Spinal cord (tissue), 10 donors: ENCODE measurements around the gene GOPC. TPM values are rescaled to one million over a fixed set of nuclear protein-coding genes. Genes with fewer than 3 reads are reported as not detected.
A peak's percentile ranks its signal among the peaks of the same experiment; 100 is the strongest.

ENCODE experiments used
- DNase-seq, 6 donors: peaks; one replicate each; pipeline versions ENCODE4 v3.0.0 to v3.0.0-alpha.2; 2013 to 2015; ENCODE audit warnings: low spot score in 6 of 6, low read depth in 4 of 6
- H3K27ac ChIP-seq: one replicate; pipeline ENCODE4 v1.5.1; 2013; ENCODE audit warnings: low read depth, low read length, control low read depth
- H3K27me3 ChIP-seq: one replicate; pipeline ENCODE4 v1.6.1; 2013; ENCODE audit warnings: low read length; ENCODE audit not compliant: control insufficient read depth, insufficient read depth
- H3K36me3 ChIP-seq: one replicate; pipeline ENCODE4 v1.6.1; 2013; ENCODE audit warnings: low read length; ENCODE audit not compliant: control insufficient read depth, insufficient read depth
- H3K4me1 ChIP-seq: one replicate; pipeline ENCODE4 v1.6.1; 2013; ENCODE audit warnings: low read length; ENCODE audit not compliant: control insufficient read depth, insufficient read depth
- H3K4me3 ChIP-seq: one replicate; pipeline ENCODE4 v1.5.1; 2013; ENCODE audit warnings: low read depth, low read length, control low read depth
- H3K9me3 ChIP-seq: one replicate; pipeline ENCODE4 v1.6.1; 2013; ENCODE audit warnings: low read length; ENCODE audit not compliant: control insufficient read depth, insufficient read depth
- WGBS: methylation state at CpG from one replicate; pipeline ENCODE4 v1.1.5; 2013; ENCODE audit warnings: missing lambda C conversion rate; ENCODE audit not compliant: insufficient coverage; 5-methylcytosine and 5-hydroxymethylcytosine counted together
- polyA plus RNA-seq, 2 donors: library from polyadenylated mRNA; unstranded; fragments of 120-200 nt; gene quantifications; one replicate each; pipeline ENCODE4 v1.2.1, GENCODE V29; 2013; ENCODE audit not compliant: insufficient read length in 2 of 2
- total RNA-seq, 2 donors: library from RNA; depleted of rRNA in 1 of 2; stranded (reverse); fragments of 120-200 nt in 1 of 2; fragments of >200 nt in 1 of 2; gene quantifications; one replicate each; pipeline versions ENCODE4 v1.2.3 to v1.2.4, GENCODE V29; 2013 to 2014
- donor health status: healthy.

The GOPC gene
- total and polyA plus RNA-seq, 4 donors, result 32.1 to 56.6 (median 47.7) TPM

DNA sequence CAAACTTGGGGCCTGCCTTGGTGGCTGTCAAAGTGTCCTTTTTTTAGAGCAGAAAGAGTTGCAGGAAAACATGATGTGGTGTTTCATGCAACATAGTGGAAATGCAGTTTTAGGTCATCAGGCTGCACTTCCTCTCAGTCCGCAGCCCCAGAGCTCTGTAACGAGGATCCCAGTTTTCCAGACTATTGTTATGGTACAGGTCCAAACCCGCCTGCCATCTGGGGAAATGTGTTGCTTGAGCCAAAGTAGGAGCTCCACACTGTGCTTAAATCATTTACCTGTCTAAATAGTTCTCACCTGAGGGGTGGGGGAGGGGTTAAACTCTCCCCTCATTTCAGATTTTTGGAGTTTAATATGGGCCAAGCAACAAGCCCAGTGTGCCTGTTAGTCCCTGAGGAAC lies 59.8 kb downstream of the GOPC start:
- Histone ChIP-seq H3K9me3 (no peaks in the 10 kb centered on the region), H3K4me3 (no peak overlapping the region), H3K36me3 (no peaks in the 10 kb centered on the region), H3K27me3 (no peaks in the 10 kb centered on the region), H3K27ac (no peak overlapping the region), H3K4me1 (peaks cover 2% of the 10 kb centered on the region)
- DNase-seq, result no peak
- WGBS, result 100% methylated on average over 1 of the region's 3 CpGs

DNA sequence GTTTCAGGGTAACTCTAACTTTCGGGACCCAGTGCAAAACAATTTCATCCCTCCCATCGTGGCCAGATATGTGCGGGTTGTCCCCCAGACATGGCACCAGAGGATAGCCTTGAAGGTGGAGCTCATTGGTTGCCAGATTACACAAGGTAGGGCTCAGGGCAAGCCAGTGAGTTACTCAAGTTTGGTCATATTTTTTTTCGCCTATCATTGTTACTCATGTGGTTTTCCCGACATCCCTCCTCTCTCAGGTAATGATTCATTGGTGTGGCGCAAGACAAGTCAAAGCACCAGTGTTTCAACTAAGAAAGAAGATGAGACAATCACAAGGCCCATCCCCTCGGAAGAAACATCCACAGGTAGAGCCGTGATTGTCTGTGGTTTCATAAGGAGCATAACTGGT lies 61.6 kb downstream of the GOPC start:
- H3K27ac ChIP-seq, result no peak overlapping the region
- 100% methylated on average over 3 of the region's 8 CpGs for WGBS
- no peaks in the 10 kb centered on the region for H3K9me3 ChIP-seq
- DNase-seq, result no peak
- H3K36me3 ChIP-seq, result no peaks in the 10 kb centered on the region
- H3K27me3 ChIP-seq, result no peaks in the 10 kb centered on the region
- no peaks in the 10 kb centered on the region for H3K4me1 ChIP-seq
- H3K4me3 ChIP-seq, result no peak overlapping the region

DNA sequence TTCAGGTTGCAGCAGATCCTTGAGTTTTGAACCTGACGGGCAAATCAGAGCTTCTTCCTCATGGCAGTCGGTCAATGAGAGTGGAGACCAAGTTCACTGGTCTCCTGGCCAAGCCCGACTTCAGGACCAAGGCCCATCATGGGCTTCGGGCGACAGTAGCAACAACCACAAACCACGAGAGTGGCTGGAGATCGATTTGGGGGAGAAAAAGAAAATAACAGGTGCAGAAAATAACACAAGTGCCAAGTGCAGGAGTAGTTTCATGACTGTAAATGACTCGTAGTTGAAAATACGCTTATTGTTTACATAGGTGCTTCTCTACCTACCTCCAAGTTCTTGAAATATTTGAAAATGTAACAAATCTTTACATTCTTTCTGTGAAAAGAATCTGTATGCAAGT lies 63.7 kb downstream of the GOPC start:
- DNase-seq, result no peak
- no peaks in the 10 kb centered on the region for H3K4me1 ChIP-seq
- H3K27me3 ChIP-seq, result no peaks in the 10 kb centered on the region
- WGBS, result 96% methylated on average over 7 of the region's 9 CpGs
- H3K9me3 ChIP-seq, result no peaks in the 10 kb centered on the region
- no peak overlapping the region for H3K27ac ChIP-seq
- no peak overlapping the region for H3K4me3 ChIP-seq
- H3K36me3 ChIP-seq, result no peaks in the 10 kb centered on the region

DNA sequence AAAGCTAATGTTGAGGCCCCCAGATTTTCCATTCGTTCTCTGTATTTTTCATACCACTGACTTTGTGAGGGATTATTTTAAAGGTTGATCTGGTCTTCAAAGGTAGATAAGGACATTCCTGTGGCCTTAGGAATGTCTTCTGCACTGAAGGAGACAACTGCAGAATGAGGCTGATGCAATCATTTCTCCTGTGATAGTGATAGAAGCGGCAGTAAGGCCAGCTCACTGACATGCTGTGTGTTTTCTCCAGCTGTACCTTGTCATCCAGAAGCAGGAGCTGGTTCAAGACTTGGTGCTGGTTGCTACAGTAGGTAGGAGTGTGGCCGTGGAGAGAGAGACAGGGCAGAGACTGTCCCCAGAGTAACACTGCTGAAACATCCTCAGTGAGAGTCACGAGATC lies 66.0 kb downstream of the GOPC start:
- no peak overlapping the region for H3K27ac ChIP-seq
- H3K36me3 ChIP-seq, result no peaks in the 10 kb centered on the region
- no peaks in the 10 kb centered on the region for H3K27me3 ChIP-seq
- H3K4me1 ChIP-seq, result peaks cover 2% of the 10 kb centered on the region
- no peak for DNase-seq
- 76% methylated on average over 2 of the region's 4 CpGs for WGBS
- no peaks in the 10 kb centered on the region for H3K9me3 ChIP-seq
- H3K4me3 ChIP-seq, result no peak overlapping the region

DNA sequence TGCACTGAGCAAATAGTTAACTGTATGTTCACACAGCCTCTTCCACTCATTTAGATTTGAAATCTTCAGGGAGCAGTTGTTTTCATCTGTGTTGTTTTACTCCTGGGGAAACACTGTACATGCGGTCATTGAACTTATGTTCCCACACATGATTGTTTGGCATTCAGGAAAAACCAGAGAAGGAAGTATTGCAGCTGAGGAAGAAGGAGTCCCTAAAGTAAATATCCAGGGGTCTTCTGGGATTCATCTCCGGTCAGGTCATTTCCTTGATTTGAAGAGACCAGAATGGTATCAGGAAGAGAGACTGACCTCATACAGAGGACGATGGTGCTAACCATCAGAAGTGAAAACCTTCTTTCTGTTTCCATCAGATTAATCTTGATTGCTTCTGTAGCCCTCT lies 67.3 kb downstream of the GOPC start:
- peak in 1 of 6 donors; percentile 44 for DNase-seq
- Histone ChIP-seq H3K4me3 (no peak overlapping the region), H3K27me3 (no peaks in the 10 kb centered on the region), H3K36me3 (no peaks in the 10 kb centered on the region), H3K9me3 (no peaks in the 10 kb centered on the region), H3K4me1 (peaks cover 4% of the 10 kb centered on the region), H3K27ac (no peak overlapping the region)
- 100% methylated on average over 1 of the region's 3 CpGs for WGBS

DNA sequence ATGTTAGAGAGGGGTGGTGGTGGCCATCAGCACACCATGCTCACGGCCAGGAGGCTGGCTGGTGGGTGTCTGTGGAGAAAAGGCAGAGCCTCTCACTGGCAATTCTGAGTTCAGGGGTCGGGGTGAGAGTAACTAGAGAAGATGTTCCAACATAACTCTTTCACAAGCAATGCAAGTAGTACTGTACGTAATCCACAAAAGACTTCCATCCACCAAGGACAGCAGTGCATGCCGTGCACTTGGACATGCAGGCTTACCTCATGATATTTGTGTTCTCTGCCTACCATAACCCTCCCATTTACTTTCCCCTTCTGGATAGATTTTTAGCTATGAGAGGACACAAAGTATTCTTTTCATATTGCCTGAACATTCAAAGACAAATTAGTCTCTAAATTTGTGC lies 68.5 kb downstream of the GOPC start:
- Histone ChIP-seq H3K9me3 (no peaks in the 10 kb centered on the region), H3K4me1 (peaks cover 4% of the 10 kb centered on the region), H3K27me3 (no peaks in the 10 kb centered on the region), H3K36me3 (no peaks in the 10 kb centered on the region), H3K27ac (no peak overlapping the region), H3K4me3 (no peak overlapping the region)
- WGBS, result 100% methylated on average over 2 of the region's 4 CpGs
- no peak for DNase-seq

DNA sequence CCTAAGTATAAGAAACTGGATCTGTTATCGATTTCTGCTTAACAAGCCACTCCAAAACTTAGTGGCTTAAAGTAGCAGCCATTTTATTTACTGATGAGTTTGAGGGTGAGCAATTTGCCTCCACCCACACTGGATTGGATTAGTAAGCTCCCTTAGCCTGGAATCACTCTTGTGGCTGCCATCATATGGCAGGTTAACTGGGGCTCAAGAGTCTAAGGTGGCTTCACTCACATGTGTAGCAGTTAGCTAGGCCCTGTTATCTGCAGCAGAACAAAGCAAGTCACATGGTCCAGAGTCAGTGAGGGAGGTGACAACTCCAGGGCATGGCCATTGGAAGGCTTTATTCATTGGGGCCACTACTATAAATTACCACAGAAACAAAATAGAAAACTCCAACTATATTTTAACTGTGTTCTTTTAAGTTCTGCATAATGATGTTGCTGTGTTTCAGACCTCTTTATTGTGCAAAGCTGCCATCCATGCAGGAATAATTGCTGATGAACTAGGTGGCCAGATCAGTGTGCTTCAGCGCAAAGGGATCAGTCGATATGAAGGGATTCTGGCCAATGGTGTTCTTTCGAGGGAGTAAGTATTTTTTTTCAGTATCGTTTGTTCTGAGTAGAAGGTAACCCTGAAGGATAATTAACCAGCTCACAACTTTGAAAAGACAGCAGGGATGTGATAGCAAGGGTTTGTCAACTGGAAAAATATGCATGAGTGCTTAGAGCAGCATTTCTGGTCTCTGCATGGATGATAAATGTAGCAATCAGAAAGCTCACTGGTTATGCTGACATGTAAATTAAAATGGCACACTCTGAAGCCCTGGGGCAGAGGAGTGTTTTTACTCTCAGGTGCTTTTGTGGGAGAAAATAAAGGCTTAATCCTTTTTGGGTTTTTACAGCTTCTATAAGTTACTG lies 70.2 kb downstream of the GOPC start:
- Histone ChIP-seq H3K27ac (no peak overlapping the region), H3K36me3 (no peaks in the 10 kb centered on the region), H3K9me3 (no peaks in the 10 kb centered on the region), H3K27me3 (no peaks in the 10 kb centered on the region), H3K4me1 (peaks cover 4% of the 10 kb centered on the region), H3K4me3 (no peak overlapping the region)
- 85% methylated on average over 4 of the region's 5 CpGs for WGBS
- peak in 1 of 6 donors; percentile 52 for DNase-seq

DNA sequence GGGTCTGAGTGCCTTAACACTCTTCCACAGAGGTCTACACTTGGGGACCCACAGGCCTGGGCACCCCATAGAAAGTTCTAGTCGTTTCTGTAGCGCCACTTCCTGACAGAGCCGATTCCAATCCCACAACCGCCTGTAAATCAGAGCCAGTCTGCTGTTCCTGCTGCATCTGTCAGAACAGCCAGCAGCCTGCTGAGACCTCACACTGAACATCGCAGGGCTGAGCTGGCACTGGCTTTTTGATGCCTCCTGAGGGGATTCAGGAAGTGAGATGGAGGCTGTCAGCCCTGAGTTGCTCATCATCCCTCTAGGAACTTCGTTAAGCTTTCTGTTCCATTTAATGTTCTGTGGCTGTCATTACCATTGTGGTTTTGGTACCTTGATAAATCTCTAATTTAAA lies 71.0 kb downstream of the GOPC start:
- Histone ChIP-seq H3K4me1 (peaks cover 4% of the 10 kb centered on the region), H3K27me3 (no peaks in the 10 kb centered on the region), H3K4me3 (no peak overlapping the region), H3K9me3 (no peaks in the 10 kb centered on the region), H3K27ac (no peak overlapping the region), H3K36me3 (no peaks in the 10 kb centered on the region)
- WGBS, result 38% methylated on average over 3 of the region's 6 CpGs
- DNase-seq, result peak in 2 of 6 donors; percentile 26 to 80

DNA sequence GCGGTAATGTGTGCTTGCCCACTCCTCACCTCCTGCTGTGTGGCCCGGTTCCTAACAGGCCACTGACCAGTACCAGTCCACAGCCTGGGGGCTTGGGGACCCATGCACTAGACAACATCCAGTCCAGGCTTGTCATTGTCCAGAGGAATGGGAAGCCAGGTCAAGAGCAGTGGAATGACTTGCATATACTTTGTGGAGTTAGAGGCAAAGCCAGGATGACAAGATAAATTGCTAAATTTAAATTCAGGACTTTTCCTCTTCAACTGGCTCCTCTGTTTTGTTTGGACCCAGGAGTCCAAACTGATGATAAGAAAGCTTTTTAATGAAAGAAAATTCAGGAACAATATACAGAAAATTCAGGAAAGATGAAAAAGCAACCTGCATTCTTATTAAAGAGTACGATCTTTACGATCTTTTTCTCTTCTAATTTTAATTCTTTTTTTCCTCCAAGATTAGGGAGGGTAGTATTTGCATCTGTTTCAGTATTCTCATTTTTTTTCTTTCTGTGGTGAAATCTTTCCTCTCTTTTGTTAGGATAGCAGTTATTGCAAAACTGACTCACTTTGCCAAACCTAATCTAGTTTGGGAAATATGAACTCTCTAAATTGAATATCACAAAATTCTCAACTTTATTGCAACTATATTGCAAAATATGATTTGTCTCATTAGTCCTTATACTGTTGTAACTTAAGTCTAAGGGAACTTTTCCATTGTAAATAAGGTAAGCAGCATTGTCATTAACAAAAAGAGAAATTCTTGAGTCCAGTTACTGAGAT lies 71.7 kb downstream of the GOPC start:
- no peak overlapping the region for H3K27ac ChIP-seq
- no peaks in the 10 kb centered on the region for H3K27me3 ChIP-seq
- DNase-seq, result no peak
- 71% methylated on average over 2 of the region's 4 CpGs for WGBS
- no peaks in the 10 kb centered on the region for H3K36me3 ChIP-seq
- H3K9me3 ChIP-seq, result no peaks in the 10 kb centered on the region
- no peak overlapping the region for H3K4me3 ChIP-seq
- H3K4me1 ChIP-seq, result peaks cover 4% of the 10 kb centered on the region
